Neural cell (in vitro differentiated cells): ENCODE results near the gene HIVEP2. TPM values are rescaled to one million over a fixed set of nuclear protein-coding genes. Genes with fewer than 3 reads are reported as not detected.

Source experiments
- H2AFZ ChIP-seq: fragments of 200-600, 300-800 bp; sonication (generic), shearing (Covaris generic); 2 replicates; pipeline ENCODE4 v1.6.0; 2014; ENCODE audit warnings: low read depth, mild to moderate bottlenecking, antibody characterized with exemption, low read length, moderate library complexity
- H3F3A ChIP-seq: fragments of 200-600 bp; shearing (Covaris generic); 2 replicates; pipeline ENCODE4 v1.6.1; 2016; ENCODE audit warnings: mild to moderate bottlenecking, moderate library complexity, mixed read lengths, antibody characterized with exemption, low read length; ENCODE audit not compliant: insufficient read depth, poor library complexity, severe bottlenecking
- H3K27ac ChIP-seq: fragments of 200-600, 300-800 bp; sonication (generic), shearing (Covaris generic); 2 replicates; pipeline ENCODE4 v1.5.1; 2014; ENCODE audit warnings: mild to moderate bottlenecking, low read length, moderate library complexity
- H3K27me3 ChIP-seq: fragments of 300-800, 200-600 bp; sonication (generic), shearing (Covaris generic); 2 replicates; pipeline ENCODE4 v1.6.0; 2014; ENCODE audit warnings: mild to moderate bottlenecking, low read depth, low read length, moderate library complexity; ENCODE audit not compliant: insufficient read depth
- H3K36me3 ChIP-seq: fragments of 300-800, 200-600 bp; sonication (generic), shearing (Covaris generic); 2 replicates; pipeline ENCODE4 v1.5.1; 2014; ENCODE audit warnings: mild to moderate bottlenecking, antibody characterized with exemption, low read length, moderate library complexity; ENCODE audit not compliant: insufficient read depth
- H3K4me2 ChIP-seq: fragments of 300-800, 200-600 bp; sonication (generic), shearing (Covaris generic); 2 replicates; pipeline ENCODE4 v1.6.0; 2014; ENCODE audit warnings: mild to moderate bottlenecking, low read length
- H3K4me3 ChIP-seq: fragments of 300-800, 200-600 bp; sonication (generic), shearing (Covaris generic); 2 replicates; pipeline ENCODE4 v1.5.1; 2014; ENCODE audit warnings: mild to moderate bottlenecking, low read length, moderate library complexity
- H3K79me2 ChIP-seq: fragments of 200-600 bp; shearing (Covaris generic); replicated peaks from 2 replicates; pipeline ENCODE4 v1.6.0; 2014; ENCODE audit warnings: mild to moderate bottlenecking, low read length, moderate library complexity; ENCODE audit not compliant: insufficient read depth
- H3K9ac ChIP-seq: fragments of 300-800, 200-600 bp; sonication (generic), shearing (Covaris generic); 2 replicates; pipeline ENCODE4 v1.6.1; 2016; ENCODE audit warnings: mild to moderate bottlenecking, low read length, mixed read lengths
- H3K9me2 ChIP-seq: fragments of 200-600 bp; shearing (Covaris generic); 2 replicates; pipeline ENCODE4 v1.6.1; 2016; ENCODE audit warnings: mild to moderate bottlenecking, low read length, mixed read lengths; ENCODE audit not compliant: insufficient read depth
- H3K9me3 ChIP-seq: fragments of 200-600, 300-800 bp; sonication (generic), shearing (Covaris generic); 2 replicates; pipeline ENCODE4 v1.6.1; 2016; ENCODE audit warnings: mild to moderate bottlenecking, mixed run types, low read length, moderate library complexity, mixed read lengths
- H4K20me1 ChIP-seq: fragments of 200-600 bp; shearing (Covaris generic); 2 replicates; pipeline ENCODE4 v1.6.1; 2016; ENCODE audit warnings: mild to moderate bottlenecking, mixed run types; ENCODE audit not compliant: insufficient read depth
- EP300 ChIP-seq: fragments of 450-650 bp; conservative IDR thresholded peaks from 2 replicates; pipeline ENCODE4 v1.6.1; 2014; ENCODE audit warnings: antibody characterized with exemption, mild to moderate bottlenecking, moderate library complexity; ENCODE audit not compliant: poor library complexity, severe bottlenecking
- EZH2 ChIP-seq: fragments of 200-600, 300-800 bp; shearing (Covaris generic), sonication (generic); IDR thresholded peaks from 2 replicates; pipeline ENCODE4 v1.6.1; 2014; ENCODE audit warnings: antibody characterized with exemption, low read length, borderline replicate concordance, mild to moderate bottlenecking; ENCODE audit not compliant: insufficient read depth, poor library complexity, severe bottlenecking
- MXI1 ChIP-seq: fragments of 450-650 bp; conservative IDR thresholded peaks from 2 replicates; pipeline ENCODE4 v1.6.1; 2014; ENCODE audit warnings: antibody characterized with exemption, mild to moderate bottlenecking; ENCODE audit not compliant: poor library complexity, severe bottlenecking
- POLR2AphosphoS5 ChIP-seq: IDR thresholded peaks from 2 replicates; pipeline ENCODE4 v1.6.1; 2012
- RAD21 ChIP-seq: fragments of 450-650 bp; conservative IDR thresholded peaks from 2 replicates; pipeline ENCODE4 v1.6.1; 2014; ENCODE audit warnings: antibody characterized with exemption, mild to moderate bottlenecking, moderate library complexity
- REST ChIP-seq: IDR thresholded peaks from 2 replicates; pipeline ENCODE4 v1.6.1; 2012; ENCODE audit warnings: borderline replicate concordance
- SMC3 ChIP-seq: fragments of 450-650 bp; conservative IDR thresholded peaks from 2 replicates; pipeline ENCODE4 v1.6.1; 2014; ENCODE audit warnings: antibody characterized with exemption, mild to moderate bottlenecking, moderate library complexity; ENCODE audit not compliant: poor library complexity
- TAF1 ChIP-seq: IDR thresholded peaks from 2 replicates; pipeline ENCODE4 v1.6.1; 2012; ENCODE audit warnings: low read depth
- polyA plus RNA-seq: library from polyadenylated mRNA; depleted of rRNA; stranded (reverse); fragments of >200 nt; gene quantifications from 2 replicates; pipeline ENCODE4 v1.2.3, GENCODE V29; 2014
- TF ChIP-seq, protein P1 (sequence below): fragments of 450-650 bp; IDR thresholded peaks from 2 replicates; pipeline ENCODE4 v1.5.1; 2014; ENCODE audit warnings: antibody characterized with exemption, mild to moderate bottlenecking, moderate library complexity; ENCODE audit not compliant: poor library complexity, severe bottlenecking

HIVEP2 gene
- polyA plus RNA-seq, 1 donor from 2014 or later: 6.0 TPM

DNA sequence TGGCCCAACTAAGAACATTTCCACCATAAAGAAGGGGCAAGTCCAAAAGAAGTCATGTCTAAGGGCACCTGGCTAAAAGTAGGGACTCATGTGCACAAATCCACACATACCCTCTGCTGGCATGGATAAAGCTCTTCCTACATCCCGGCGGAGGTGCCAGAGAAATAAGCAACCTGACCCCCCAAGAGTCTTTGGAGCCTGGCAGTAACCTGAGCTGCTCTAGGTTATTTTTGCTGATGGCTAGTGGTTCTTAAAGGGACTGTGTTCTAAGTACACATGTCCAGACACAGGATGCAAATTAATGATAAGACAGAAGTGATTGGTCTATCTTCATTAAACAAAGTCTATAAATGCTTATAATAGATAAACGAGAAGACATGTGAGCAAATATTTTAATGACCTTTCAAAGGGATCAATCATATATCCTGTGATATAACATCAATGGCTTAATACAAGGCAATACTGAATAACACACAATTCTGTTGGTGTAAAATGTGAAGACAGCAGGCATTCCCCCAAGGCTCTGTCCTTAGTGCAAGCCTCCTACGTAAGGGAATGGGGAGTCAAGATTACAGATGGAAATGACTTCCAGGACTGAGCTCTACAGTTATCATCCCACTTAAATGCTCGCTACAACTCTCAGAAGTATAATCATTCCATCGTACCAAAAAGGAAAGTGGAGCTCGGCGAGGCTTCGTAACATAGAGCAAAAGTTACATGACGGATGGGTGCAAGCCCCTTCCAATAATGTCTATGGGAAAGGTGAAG, 52.5 kb downstream of the HIVEP2 start:
- Histone ChIP-seq H3K9me2 (no peaks in the 10 kb centered on the region), H3F3A (no peaks in the 10 kb centered on the region), H2AFZ (no peak overlapping the region), H3K9me3 (no peaks in the 10 kb centered on the region), H3K36me3 (no peaks in the 10 kb centered on the region), H3K79me2 (no peaks in the 10 kb centered on the region), H3K9ac (no peak overlapping the region), H3K27ac (no peak overlapping the region), H3K4me3 (no peak overlapping the region), H3K27me3 (no peaks in the 10 kb centered on the region), H4K20me1 (no peaks in the 10 kb centered on the region), H3K4me2 (no peak overlapping the region)
- TF ChIP-seq MXI1 (no peak), RAD21 (no peak), EZH2 (no peak), EP300 (no peak), SMC3 (no peak), TAF1 (no peak), POLR2AphosphoS5 (no peak), REST (no peak)
- TF ChIP-seq, protein P1, sequence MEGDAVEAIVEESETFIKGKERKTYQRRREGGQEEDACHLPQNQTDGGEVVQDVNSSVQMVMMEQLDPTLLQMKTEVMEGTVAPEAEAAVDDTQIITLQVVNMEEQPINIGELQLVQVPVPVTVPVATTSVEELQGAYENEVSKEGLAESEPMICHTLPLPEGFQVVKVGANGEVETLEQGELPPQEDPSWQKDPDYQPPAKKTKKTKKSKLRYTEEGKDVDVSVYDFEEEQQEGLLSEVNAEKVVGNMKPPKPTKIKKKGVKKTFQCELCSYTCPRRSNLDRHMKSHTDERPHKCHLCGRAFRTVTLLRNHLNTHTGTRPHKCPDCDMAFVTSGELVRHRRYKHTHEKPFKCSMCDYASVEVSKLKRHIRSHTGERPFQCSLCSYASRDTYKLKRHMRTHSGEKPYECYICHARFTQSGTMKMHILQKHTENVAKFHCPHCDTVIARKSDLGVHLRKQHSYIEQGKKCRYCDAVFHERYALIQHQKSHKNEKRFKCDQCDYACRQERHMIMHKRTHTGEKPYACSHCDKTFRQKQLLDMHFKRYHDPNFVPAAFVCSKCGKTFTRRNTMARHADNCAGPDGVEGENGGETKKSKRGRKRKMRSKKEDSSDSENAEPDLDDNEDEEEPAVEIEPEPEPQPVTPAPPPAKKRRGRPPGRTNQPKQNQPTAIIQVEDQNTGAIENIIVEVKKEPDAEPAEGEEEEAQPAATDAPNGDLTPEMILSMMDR: no peak

DNA sequence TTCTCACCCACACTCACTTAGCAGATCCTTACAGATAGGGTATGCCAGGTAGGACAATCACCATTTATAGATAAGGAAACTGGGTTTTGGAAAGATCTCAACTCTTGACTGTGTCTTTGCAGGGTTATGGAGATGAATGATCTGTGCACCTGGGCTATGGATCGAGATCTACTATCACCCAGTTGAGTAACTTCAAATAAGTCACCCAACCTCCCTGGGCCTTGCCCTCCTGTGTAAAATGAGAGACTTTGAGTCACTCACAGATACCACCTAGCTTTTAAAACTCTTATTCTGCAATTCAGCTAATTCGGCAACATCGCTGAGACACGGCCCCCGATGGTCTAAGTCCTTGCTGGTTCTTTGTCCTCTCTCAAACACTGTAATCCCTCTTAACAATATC, 53.5 kb downstream of the HIVEP2 start:
- Histone ChIP-seq H2AFZ (no peak overlapping the region), H3K79me2 (no peaks in the 10 kb centered on the region), H3K27me3 (no peaks in the 10 kb centered on the region), H3K4me3 (no peak overlapping the region), H3K9me3 (no peaks in the 10 kb centered on the region), H3F3A (no peaks in the 10 kb centered on the region), H3K27ac (no peak overlapping the region), H3K9me2 (no peaks in the 10 kb centered on the region), H4K20me1 (no peaks in the 10 kb centered on the region), H3K9ac (no peak overlapping the region), H3K4me2 (no peak overlapping the region), H3K36me3 (no peaks in the 10 kb centered on the region)
- TF ChIP-seq RAD21: no peak
- no peak for TF ChIP-seq POLR2AphosphoS5
- TF ChIP-seq, protein P1: no peak
- no peak for TF ChIP-seq EP300
- no peak for TF ChIP-seq TAF1
- TF ChIP-seq REST: no peak
